ENCODE measurements around the gene SLC35C1.
"Not testable (repeated sequence)": the region's sequence is repeated elsewhere in the genome, so short reads cannot be mapped to it uniquely, and the experiment has no call there.

SLC35C1 gene

DNA sequence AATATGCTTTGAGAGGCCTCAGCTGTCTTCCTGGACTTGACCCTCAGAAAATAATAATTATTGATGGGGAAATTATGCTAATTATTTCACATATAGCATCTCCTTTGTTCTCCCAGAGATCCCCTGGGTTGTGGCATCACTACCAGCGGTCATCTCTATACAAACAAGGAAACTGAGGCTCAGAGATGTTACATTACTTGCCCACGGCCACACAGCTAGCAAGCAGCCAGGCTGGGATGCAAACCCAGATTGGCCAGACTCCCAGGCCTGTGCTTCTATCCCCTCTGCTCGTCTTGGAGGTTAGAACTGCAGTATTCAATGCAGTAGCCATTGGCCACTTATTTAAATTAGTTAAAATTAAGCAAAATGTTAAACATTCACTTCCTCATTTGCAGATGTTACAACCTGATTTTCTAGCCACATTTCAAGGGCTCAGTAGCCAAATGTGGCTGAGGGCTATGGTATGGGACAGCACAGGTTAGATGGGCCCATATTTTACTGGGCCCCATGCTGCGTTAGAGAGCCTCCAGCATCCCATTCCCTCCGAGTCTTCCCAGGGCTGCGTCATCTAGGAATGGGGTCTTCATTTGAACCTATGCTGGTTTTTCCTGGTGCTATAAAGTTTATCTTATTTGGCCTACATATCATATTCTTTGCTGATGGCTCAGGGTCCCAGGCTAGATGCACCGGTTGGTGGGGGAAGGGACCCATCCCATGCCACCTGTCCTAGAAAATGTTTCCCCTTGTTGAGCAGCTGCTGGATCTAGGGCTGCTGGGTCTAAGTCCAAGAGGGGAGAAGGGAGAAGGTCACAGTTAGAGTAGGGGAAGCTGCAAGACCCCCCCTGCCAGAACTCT lies 2.2 kb downstream of the SLC35C1 start:
- TF ChIP-seq CTCF (conservative IDR thresholded peaks at IDR 0.05; ENCODE audit: low read length) (no peak), EZH2phosphoT487 (IDR thresholded peaks at IDR 0.05; ENCODE audit: borderline replicate concordance) (no peak)
- H3F3A ChIP-seq (ENCODE audit: low read depth): no peaks in the 10 kb centered on the region
- H3K36me3 ChIP-seq (ENCODE audit: insufficient read depth, low read length): peaks cover 6% of the 10 kb centered on the region; the same call in 1 of the 2 replicates
- peaks cover 8% of the 10 kb centered on the region for H4K20me1 ChIP-seq (ENCODE audit: insufficient read depth, low read length, poor library complexity, severe bottlenecking)
- no peaks in the 10 kb centered on the region for H3K9me3 ChIP-seq (ENCODE audit: insufficient read depth, low read depth, low read length)
- H3K9ac ChIP-seq (ENCODE audit: low read depth, low read length, poor library complexity, severe bottlenecking): peak overlapping the region; percentile 81
- H3K9me2 ChIP-seq (replicated peaks; ENCODE audit: low read depth, low read length): no peaks in the 10 kb centered on the region
- no peaks in the 10 kb centered on the region for H3K27me3 ChIP-seq (ENCODE audit: insufficient read depth, low read length, poor library complexity, severe bottlenecking)
- peak overlapping the region; percentile 98 for H3K4me3 ChIP-seq (ENCODE audit: low read length, poor library complexity, severe bottlenecking)
- H3K79me2 ChIP-seq (ENCODE audit: insufficient read depth, low read length): peaks cover 36% of the 10 kb centered on the region; the same call in 1 of the 2 replicates
- H3K4me2 ChIP-seq (ENCODE audit: low read depth, low read length, poor library complexity, severe bottlenecking): peak overlapping the region; percentile 82
- H3K4me1 ChIP-seq (ENCODE audit: insufficient read depth, low read length, poor library complexity, severe bottlenecking): peaks cover 45% of the 10 kb centered on the region
- no peak overlapping the region for H2AFZ ChIP-seq (ENCODE audit: low read length)

- no peaks in the 10 kb centered on the region for H3K9me2 ChIP-seq (replicated peaks; ENCODE audit: low read depth, low read length)
- no peak overlapping the region for H2AFZ ChIP-seq (ENCODE audit: low read length)
- peak overlapping the region; percentile 81 for H3K9ac ChIP-seq (ENCODE audit: low read depth, low read length, poor library complexity, severe bottlenecking)
- H3K79me2 ChIP-seq (ENCODE audit: insufficient read depth, low read length): peaks cover 36% of the 10 kb centered on the region; the same call in 1 of the 2 replicates
- no peaks in the 10 kb centered on the region for H3F3A ChIP-seq (ENCODE audit: low read depth)
- no peaks in the 10 kb centered on the region for H3K9me3 ChIP-seq (ENCODE audit: insufficient read depth, low read depth, low read length)
- H3K27me3 ChIP-seq (ENCODE audit: insufficient read depth, low read length, poor library complexity, severe bottlenecking): no peaks in the 10 kb centered on the region
- H3K4me1 ChIP-seq (ENCODE audit: insufficient read depth, low read length, poor library complexity, severe bottlenecking): peaks cover 45% of the 10 kb centered on the region
- no peak for TF ChIP-seq CTCF (conservative IDR thresholded peaks at IDR 0.05; ENCODE audit: low read length)
- no peak for TF ChIP-seq EZH2phosphoT487 (IDR thresholded peaks at IDR 0.05; ENCODE audit: borderline replicate concordance)
- peak overlapping the region; percentile 98 for H3K4me3 ChIP-seq (ENCODE audit: low read length, poor library complexity, severe bottlenecking)
- H3K36me3 ChIP-seq (ENCODE audit: insufficient read depth, low read length): peaks cover 6% of the 10 kb centered on the region; the same call in 1 of the 2 replicates
- peaks cover 8% of the 10 kb centered on the region for H4K20me1 ChIP-seq (ENCODE audit: insufficient read depth, low read length, poor library complexity, severe bottlenecking)
- peak overlapping the region; percentile 82 for H3K4me2 ChIP-seq (ENCODE audit: low read depth, low read length, poor library complexity, severe bottlenecking)
Measured at GRCh38 chr11:45807792-45808238, 2.9 kb downstream of the SLC35C1 start.

GRCh38 chr11:45808427-45808826 lies 3.5 kb downstream of the SLC35C1 start:
- not testable (repeated sequence) for H2AFZ ChIP-seq (ENCODE audit: low read length); H3K27me3 ChIP-seq (ENCODE audit: insufficient read depth, low read length, poor library complexity, severe bottlenecking); H3F3A ChIP-seq (ENCODE audit: low read depth); H3K36me3 ChIP-seq (ENCODE audit: insufficient read depth, low read length); H3K9me3 ChIP-seq (ENCODE audit: insufficient read depth, low read depth, low read length); H4K20me1 ChIP-seq (ENCODE audit: insufficient read depth, low read length, poor library complexity, severe bottlenecking); H3K9me2 ChIP-seq (replicated peaks; ENCODE audit: low read depth, low read length)
- peak overlapping the region; percentile 46 for H3K4me3 ChIP-seq (ENCODE audit: low read length, poor library complexity, severe bottlenecking)
- peak overlapping the region; percentile 81 for H3K9ac ChIP-seq (ENCODE audit: low read depth, low read length, poor library complexity, severe bottlenecking)
- H3K79me2 ChIP-seq (ENCODE audit: insufficient read depth, low read length): peaks cover 36% of the 10 kb centered on the region; the same call in 1 of the 2 replicates
- peaks cover 45% of the 10 kb centered on the region for H3K4me1 ChIP-seq (ENCODE audit: insufficient read depth, low read length, poor library complexity, severe bottlenecking)
- peak overlapping the region; percentile 82 for H3K4me2 ChIP-seq (ENCODE audit: low read depth, low read length, poor library complexity, severe bottlenecking)

Data from Loucy (cell line).